GOT3 (cell line): Measurements from ENCODE around the gene KRTAP12-4.
"Not testable (repeated sequence)": the region's sequence is repeated elsewhere in the genome, so short reads cannot be mapped to it uniquely, and the experiment has no call there.

ENCODE experiments used
- DNase-seq: peaks from one replicate; lab custom pipeline; 2025; ENCODE audit warnings: mixed read lengths; lab: John Stamatoyannopoulos, UW

Gene KRTAP12-4

GRCh38 chr21:44654576-44655175 lies at the start of gene KRTAP12-4:
KRTAP12-4 (minus strand) TSS chr21:44654659; CDS start chr21:44654614, 45 bp downstream.
- DNase-seq: no peak

- no peak for DNase-seq
These were observed 49.5 kb upstream of the KRTAP12-4 start for GRCh38 chr21:44703731-44704635.

- no peak for DNase-seq
These were observed 48.7 kb upstream of the KRTAP12-4 start for GRCh38 chr21:44702973-44703730.

GRCh38 chr21:44702111-44702972 lies 47.9 kb upstream of the KRTAP12-4 start:
- no peak for DNase-seq

- no peak for DNase-seq
These were observed 47.1 kb upstream of the KRTAP12-4 start for GRCh38 chr21:44701541-44701940.

- no peak for DNase-seq
These were observed 46.6 kb upstream of the KRTAP12-4 start for GRCh38 chr21:44701023-44701400.

GRCh38 chr21:44700101-44701022 lies 45.9 kb upstream of the KRTAP12-4 start:
- DNase-seq: no peak

GRCh38 chr21:44699502-44700001 lies 45.1 kb upstream of the KRTAP12-4 start:
- DNase-seq: no peak

GRCh38 chr21:44697811-44698734 lies 43.6 kb upstream of the KRTAP12-4 start:
- no peak for DNase-seq

- not testable (repeated sequence) for DNase-seq
These were observed 42.8 kb upstream of the KRTAP12-4 start, which contains the start of gene KRTAP10-12 for GRCh38 chr21:44697172-44697810. KRTAP10-12 (plus strand) TSS chr21:44697172; CDS start chr21:44697202, 30 bp downstream.

- no peak for DNase-seq
These were observed 42.1 kb upstream of the KRTAP12-4 start for GRCh38 chr21:44696572-44696971.

GRCh38 chr21:44695641-44696040 lies 41.2 kb upstream of the KRTAP12-4 start:
- no peak for DNase-seq

GRCh38 chr21:44695184-44695583 lies 40.7 kb upstream of the KRTAP12-4 start:
- DNase-seq: no peak

- DNase-seq: no peak
These were observed 40.3 kb upstream of the KRTAP12-4 start for GRCh38 chr21:44694776-44695175.

GRCh38 chr21:44692798-44693512 lies 38.5 kb upstream of the KRTAP12-4 start:
- no peak for DNase-seq

- DNase-seq: no peak
These were observed 37.2 kb upstream of the KRTAP12-4 start for GRCh38 chr21:44691686-44692085.

- DNase-seq: not testable (repeated sequence)
These were observed 35.3 kb upstream of the KRTAP12-4 start for GRCh38 chr21:44689740-44690139.

- DNase-seq: no peak
These were observed 33.2 kb upstream of the KRTAP12-4 start for GRCh38 chr21:44687671-44688070.
